ENCODE results near the gene ACOX1. TPM values are rescaled to one million over a fixed set of nuclear protein-coding genes. Genes with fewer than 3 reads are reported as not detected.

Gene ACOX1
- total and polyA plus RNA-seq, 2 of the 13 experiments (the other 11 are each of a cell fraction or from before 2014, with no cell fraction given), result 86.4 to 120 TPM

DNA sequence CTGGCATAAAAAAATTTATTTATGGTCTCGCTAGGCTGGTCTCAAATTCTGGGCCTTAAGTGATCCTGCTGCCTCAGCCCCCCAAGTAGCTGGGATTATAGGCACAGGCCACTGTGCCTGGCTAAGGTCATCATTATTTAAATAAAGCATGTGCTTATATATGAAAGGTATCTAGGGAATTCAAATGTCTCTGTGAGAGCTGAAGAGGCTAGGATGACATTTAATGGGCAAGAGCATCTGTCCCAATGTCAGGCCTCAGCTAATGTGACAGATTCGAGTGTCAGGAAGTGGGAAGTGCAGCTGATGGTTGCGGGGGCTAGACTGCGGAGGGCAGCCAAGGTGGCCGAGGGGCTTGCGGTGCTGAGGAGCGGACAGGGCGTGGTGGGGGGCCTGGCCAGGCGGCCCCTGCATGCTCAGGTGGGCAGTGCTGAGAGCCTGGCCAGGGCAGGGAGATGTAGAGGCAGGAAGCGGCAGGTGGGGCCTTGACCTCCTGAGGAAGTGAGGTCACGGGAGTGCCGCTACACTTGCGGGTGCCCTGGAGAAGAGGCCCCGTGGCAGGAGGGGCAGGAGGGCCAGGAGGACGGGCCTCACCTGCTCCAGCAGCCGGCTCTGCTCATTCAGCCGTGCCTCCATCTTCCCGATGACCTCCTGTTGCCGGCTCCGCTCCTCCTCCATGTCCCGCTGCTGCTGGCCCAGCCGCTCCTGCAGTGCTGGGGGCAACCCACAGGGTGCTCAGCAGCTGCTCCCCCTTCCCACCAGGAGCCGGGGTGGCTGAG lies 61.6 kb downstream of the ACOX1 start (continued):
- TF ChIP-seq, protein P1, sequence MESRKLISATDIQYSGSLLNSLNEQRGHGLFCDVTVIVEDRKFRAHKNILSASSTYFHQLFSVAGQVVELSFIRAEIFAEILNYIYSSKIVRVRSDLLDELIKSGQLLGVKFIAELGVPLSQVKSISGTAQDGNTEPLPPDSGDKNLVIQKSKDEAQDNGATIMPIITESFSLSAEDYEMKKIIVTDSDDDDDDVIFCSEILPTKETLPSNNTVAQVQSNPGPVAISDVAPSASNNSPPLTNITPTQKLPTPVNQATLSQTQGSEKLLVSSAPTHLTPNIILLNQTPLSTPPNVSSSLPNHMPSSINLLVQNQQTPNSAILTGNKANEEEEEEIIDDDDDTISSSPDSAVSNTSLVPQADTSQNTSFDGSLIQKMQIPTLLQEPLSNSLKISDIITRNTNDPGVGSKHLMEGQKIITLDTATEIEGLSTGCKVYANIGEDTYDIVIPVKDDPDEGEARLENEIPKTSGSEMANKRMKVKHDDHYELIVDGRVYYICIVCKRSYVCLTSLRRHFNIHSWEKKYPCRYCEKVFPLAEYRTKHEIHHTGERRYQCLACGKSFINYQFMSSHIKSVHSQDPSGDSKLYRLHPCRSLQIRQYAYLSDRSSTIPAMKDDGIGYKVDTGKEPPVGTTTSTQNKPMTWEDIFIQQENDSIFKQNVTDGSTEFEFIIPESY (CRISPR knock-in tag; IDR thresholded peaks at IDR 0.05), result peak; percentile 86
- TF ChIP-seq GABPB1 (CRISPR knock-in tag; IDR thresholded peaks at IDR 0.05) (peak; percentile 43; the same call in 1 of the 2 replicates), MAFG (CRISPR knock-in tag; IDR thresholded peaks at IDR 0.05) (no peak), ZNF629 (CRISPR knock-in tag; conservative IDR thresholded peaks at IDR 0.05) (no peak), ZNF616 (CRISPR knock-in tag; IDR thresholded peaks at IDR 0.05; ENCODE audit: low read depth) (no peak), RARA (CRISPR knock-in tag; IDR thresholded peaks at IDR 0.05) (peak; percentile 50)

DNA sequence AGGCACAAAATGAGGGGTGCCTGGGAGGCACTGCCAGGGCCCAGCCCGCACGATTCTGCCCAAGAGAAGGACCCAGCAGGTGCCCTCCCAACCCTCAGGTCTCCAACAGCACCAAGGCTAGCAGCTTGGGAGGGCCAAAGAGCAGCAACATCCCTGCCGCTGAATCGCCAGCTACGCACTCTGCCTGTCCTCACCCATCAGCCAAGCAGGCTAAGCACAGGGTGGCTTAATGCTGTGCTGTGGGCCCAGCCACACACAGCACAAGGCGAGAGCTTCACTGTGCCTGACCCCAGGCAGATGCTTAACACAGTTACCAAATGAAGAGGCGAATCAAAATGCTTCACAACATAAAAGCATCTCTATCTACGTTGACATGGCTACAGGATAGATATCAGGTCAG lies 63.7 kb downstream of the ACOX1 start:
- intact Hi-C loops (cut with micrococcal nuclease; ENCODE audit: unreplicated experiment), result no loop called here
- CTCF ChIA-PET (ENCODE audit: low intra/inter-chr PET ratio, low total read pairs), result no interaction called here
- ATAC-seq, result peak; percentile 36
- TF ChIP-seq ZFY (CRISPR knock-in tag; IDR thresholded peaks at IDR 0.05), result 0 out of 2 replicates have a peak, but pooled peaks have one; percentile 28
- no peak for TF ChIP-seq ZNF883 (CRISPR knock-in tag; IDR thresholded peaks at IDR 0.05; ENCODE audit: not compliant biosample characterization)
- no peak for TF ChIP-seq FOXO1 (CRISPR knock-in tag; IDR thresholded peaks at IDR 0.05)
- TF ChIP-seq, protein P2, sequence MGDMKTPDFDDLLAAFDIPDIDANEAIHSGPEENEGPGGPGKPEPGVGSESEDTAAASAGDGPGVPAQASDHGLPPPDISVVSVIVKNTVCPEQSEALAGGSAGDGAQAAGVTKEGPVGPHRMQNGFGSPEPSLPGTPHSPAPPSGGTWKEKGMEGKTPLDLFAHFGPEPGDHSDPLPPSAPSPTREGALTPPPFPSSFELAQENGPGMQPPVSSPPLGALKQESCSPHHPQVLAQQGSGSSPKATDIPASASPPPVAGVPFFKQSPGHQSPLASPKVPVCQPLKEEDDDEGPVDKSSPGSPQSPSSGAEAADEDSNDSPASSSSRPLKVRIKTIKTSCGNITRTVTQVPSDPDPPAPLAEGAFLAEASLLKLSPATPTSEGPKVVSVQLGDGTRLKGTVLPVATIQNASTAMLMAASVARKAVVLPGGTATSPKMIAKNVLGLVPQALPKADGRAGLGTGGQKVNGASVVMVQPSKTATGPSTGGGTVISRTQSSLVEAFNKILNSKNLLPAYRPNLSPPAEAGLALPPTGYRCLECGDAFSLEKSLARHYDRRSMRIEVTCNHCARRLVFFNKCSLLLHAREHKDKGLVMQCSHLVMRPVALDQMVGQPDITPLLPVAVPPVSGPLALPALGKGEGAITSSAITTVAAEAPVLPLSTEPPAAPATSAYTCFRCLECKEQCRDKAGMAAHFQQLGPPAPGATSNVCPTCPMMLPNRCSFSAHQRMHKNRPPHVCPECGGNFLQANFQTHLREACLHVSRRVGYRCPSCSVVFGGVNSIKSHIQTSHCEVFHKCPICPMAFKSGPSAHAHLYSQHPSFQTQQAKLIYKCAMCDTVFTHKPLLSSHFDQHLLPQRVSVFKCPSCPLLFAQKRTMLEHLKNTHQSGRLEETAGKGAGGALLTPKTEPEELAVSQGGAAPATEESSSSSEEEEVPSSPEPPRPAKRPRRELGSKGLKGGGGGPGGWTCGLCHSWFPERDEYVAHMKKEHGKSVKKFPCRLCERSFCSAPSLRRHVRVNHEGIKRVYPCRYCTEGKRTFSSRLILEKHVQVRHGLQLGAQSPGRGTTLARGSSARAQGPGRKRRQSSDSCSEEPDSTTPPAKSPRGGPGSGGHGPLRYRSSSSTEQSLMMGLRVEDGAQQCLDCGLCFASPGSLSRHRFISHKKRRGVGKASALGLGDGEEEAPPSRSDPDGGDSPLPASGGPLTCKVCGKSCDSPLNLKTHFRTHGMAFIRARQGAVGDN (CRISPR knock-in tag; IDR thresholded peaks at IDR 0.05), result peak; percentile 56; the same call in 1 of the 2 replicates
- no peak for TF ChIP-seq ISX (CRISPR knock-in tag; conservative IDR thresholded peaks at IDR 0.05)
- TF ChIP-seq, protein P3, sequence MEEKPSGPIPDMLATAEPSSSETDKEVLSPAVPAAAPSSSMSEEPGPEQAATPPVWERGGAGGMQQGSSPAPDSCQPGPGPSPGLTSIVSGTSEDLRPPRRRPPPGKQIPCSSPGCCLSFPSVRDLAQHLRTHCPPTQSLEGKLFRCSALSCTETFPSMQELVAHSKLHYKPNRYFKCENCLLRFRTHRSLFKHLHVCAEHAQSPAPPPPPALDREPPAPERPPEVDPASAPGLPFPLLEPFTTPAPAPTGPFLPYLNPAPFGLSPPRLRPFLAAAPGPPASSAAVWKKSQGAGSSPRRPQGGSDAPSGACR (CRISPR knock-in tag; IDR thresholded peaks at IDR 0.05), result no peak
- TF ChIP-seq ZNF768 (CRISPR knock-in tag; IDR thresholded peaks at IDR 0.05), result peak; percentile 70; the same call in 1 of the 2 replicates
- TF ChIP-seq PPARG (CRISPR knock-in tag; conservative IDR thresholded peaks at IDR 0.05), result no peak
- TF ChIP-seq CEBPG (CRISPR knock-in tag; IDR thresholded peaks at IDR 0.05), result no peak
- no peak for TF ChIP-seq ZMYM3 (CRISPR knock-in tag; IDR thresholded peaks at IDR 0.05)
- no peak for TF ChIP-seq ATF1 (CRISPR knock-in tag; IDR thresholded peaks at IDR 0.05)
- TF ChIP-seq NFKB2 (CRISPR knock-in tag; IDR thresholded peaks at IDR 0.05; ENCODE audit: borderline replicate concordance), result 0 out of 2 replicates have a peak, but pooled peaks have one; percentile 38

More for the DNA sequence above, 63.7 kb downstream of the ACOX1 start:
- Histone ChIP-seq H4K20me1 (ENCODE audit: insufficient read depth, low read length) (no peaks in the 10 kb centered on the region), H3K4me3 (replicated peaks in 1 of 3; ENCODE audit: insufficient read depth in 1 of 3, low read depth in 2 of 3, low read length in 3 of 3) (no peak overlapping the region; a peak in 1 of 6 replicates), H3K36me3 (replicated peaks in 1 of 2; ENCODE audit: control insufficient read depth in 1 of 2, insufficient read depth in 2 of 2, low read length in 2 of 2) (no peaks in the 10 kb centered on the region), H3K9ac (ENCODE audit: insufficient read depth, low read depth, low read length) (no peak overlapping the region), H2AFZ (ENCODE audit: low read length) (no peak overlapping the region), H3K27me3 (ENCODE audit: control insufficient read depth in 1 of 2, insufficient read depth in 2 of 2, low read length in 2 of 2) (no peaks in the 10 kb centered on the region), H3K27ac (ENCODE audit: extremely low read length, insufficient read depth, low read length) (no peak overlapping the region), H3K9me3 (ENCODE audit: low read length) (no peaks in the 10 kb centered on the region), H3K4me2 (ENCODE audit: low read depth, low read length) (peak overlapping the region; percentile 14; the same call in 1 of the 2 replicates), H3K4me1 (ENCODE audit: insufficient read depth, low read length) (peaks cover 28% of the 10 kb centered on the region), H3K79me2 (ENCODE audit: insufficient read depth, low read length) (no peaks in the 10 kb centered on the region)
- POLR2A ChIA-PET, result interaction anchor here (1.0 to 2.7 kb wide), 4 partner anchors 10 to 88 kb away, joined by 3 to 12 read pairs (median 4); partner anchors contain the start of genes FBF1 and MRPL38
- BruUV-seq (replicated peaks), result no TSS peak
- FAIRE-seq, result no peak
- in situ Hi-C loops (cut with HindIII; ENCODE audit: extremely low pct_ligation_motif_present, low pct_unique_long_range_greater_than_20kb), result no loop called here
- no peak for DNase-seq (ENCODE audit: low spot score)
- WGBS (ENCODE audit: low lambda C conversion rate), result 87% methylated on average over 8 of the region's 8 CpGs
